GM15510 (cell line): ENCODE measurements around the gene NEK4.

Experiments used
- POLR2A ChIP-seq: IDR thresholded peaks from 3 replicates; pipeline ENCODE4 v1.6.1; 2011; ENCODE audit warnings: borderline replicate concordance; ENCODE audit not compliant: insufficient read length; ENCODE audit errors: extremely low read depth

The NEK4 gene

GRCh38 chr3:52770496-52771333, at the start of gene NEK4:
TSS of gene NEK4 (minus strand) at chr3:52770940. CDS start at chr3:52770746, 194 bp downstream.
- peak; percentile 90 for TF ChIP-seq POLR2A

DNA sequence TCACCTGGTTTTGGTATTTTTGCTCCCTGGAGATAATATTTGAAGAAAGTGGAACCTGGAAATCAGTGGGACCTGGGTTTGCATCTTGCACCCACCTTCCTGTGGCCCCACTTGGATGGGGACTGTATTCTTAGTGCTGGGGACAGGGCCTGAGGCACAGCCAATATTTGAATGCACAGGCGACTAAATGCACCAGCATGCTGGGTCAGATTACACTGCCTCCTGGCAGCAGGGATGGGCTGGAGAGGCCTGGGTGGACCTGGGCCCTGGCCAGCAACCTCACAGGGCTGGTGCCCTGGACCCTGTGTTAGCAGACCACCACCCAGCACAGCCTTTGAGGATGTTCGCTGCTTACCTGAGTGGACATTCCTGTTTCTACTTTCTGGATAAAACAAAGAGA, 49.2 kb upstream of the NEK4 start:
- no peak for TF ChIP-seq POLR2A

DNA sequence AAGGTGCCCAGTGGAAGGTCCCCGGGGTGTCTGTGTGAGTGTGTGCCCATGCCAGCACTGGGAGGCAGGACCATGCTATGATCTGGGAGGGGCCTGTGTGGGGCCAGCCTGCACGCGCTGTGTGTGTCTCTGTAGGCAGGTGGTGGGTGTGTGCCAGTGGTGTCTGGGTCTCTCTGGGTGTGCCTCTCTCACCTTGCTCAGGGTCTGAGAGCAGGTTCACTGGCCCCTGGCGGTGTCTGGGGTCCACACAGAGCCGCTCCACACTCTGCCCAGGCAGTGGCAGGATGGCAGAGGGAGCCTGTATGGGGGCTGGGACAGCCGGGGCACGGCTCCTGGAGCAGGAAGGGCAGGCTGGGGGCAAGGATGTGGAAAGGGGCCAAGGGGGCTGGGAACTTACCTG, 47.1 kb upstream of the NEK4 start:
- no peak for TF ChIP-seq POLR2A

GRCh38 chr3:52817221-52817620, 46.5 kb upstream of the NEK4 start:
- no peak for TF ChIP-seq POLR2A

DNA sequence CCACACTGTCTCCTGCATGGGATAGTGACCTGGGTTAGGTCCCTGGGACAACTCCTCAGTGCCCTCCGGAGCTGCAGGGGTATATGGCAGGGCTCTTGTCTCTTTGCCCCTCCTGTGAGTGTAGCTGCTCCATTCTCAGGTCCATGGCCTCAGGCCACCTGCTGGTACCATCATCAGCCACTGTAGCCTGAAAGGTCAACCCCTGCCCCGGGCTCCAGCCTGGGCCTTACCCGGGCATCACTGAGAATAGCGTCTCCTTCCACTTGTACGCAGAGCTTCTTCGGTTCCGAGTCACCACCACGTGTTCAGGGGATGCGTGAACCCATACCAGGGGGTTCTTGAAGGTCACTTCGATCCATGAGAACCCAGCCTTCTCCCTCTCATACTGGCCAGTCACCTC, 45.9 kb upstream of the NEK4 start:
- TF ChIP-seq POLR2A = no peak

- no peak for TF ChIP-seq POLR2A
These were observed 45.5 kb upstream of the NEK4 start for GRCh38 chr3:52816199-52816598.

- no peak for TF ChIP-seq POLR2A
These were observed 43.1 kb upstream of the NEK4 start for GRCh38 chr3:52813810-52814209.

DNA sequence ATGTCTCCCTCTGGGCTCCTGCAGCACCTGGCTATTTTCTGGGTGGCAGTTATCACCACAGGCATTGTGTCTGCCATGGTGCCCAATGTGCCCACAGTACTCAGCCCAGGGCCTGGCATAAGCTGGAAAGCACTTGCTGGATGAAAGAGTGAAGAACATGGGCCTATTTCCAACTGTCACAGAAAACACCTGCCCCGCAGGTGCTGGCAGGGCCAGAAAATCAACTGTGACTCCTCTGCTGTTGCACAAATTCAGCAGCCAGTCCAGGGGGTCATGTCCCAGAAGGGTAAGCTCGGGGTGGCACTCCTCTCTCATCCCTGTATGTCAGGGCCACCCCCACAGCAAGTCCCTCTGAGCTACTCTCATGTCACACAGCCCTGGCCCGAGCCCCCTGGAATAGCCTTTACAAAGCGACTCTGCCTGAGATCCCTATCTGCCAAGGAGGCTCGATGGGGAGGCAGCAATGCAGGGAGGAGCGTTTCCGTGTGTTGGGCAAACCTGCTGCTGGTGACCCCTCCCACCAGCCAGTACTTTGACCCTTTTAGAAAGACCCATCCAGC, 40.8 kb upstream of the NEK4 start:
- TF ChIP-seq POLR2A = no peak

DNA sequence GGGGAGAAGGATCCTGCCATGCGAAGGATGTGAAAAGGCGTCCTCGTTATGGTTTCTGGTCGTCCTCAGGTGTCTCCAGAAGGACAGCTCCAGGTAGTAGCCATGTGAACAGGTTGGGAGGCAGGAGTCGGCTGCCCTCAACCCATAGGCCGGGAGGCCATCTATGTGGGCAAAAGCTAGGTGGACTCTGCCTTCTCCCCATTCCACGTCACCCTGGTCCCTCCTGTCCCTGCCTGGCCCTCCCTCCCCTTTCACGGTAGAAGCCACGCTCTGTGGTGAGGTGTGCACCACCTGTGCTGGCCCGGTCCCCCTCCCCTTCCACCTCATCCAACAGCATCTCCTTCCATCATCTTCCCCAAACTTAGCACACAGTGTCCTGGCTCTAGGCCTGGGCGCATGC, 40.2 kb upstream of the NEK4 start:
- TF ChIP-seq POLR2A = no peak

- TF ChIP-seq POLR2A = no peak
These were observed 39.1 kb upstream of the NEK4 start for GRCh38 chr3:52809662-52810377.

GRCh38 chr3:52809149-52809548, 38.4 kb upstream of the NEK4 start:
- no peak for TF ChIP-seq POLR2A

DNA sequence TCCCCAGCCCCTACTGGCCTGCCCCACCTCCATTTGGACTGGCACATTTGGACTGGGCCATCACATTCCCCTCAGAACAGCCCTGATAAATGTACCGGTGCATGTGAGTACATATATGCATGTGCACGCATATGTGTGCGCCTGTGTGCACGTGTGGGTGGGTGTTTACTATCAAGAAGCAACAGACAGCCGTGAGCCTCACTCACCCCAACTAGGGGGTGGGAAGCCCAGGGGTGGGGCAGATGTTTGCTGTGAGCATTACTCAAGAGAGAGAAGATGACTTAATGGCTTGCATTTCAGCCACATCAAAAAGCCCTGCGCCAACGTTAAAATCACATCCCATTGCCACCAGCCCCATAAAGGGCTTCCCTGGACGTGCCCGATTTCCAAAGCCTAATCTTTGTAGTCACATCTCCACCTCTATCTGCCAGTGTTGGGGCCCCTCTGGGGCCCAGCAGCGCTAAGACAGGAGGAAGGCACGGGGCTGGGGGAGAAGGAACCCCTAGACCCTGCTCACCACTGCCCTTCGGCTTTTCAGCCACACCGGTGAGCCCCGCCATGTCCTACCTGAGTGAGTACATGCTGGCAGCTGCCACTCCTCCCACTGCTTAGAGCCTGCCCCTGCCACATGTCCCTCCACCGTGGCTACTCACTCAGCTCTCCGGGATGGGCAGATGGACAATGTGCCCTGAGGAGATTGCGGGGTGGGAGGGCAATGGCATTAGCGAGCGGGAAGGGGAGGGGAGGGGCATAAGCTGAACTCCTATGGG, 34.7 kb upstream of the NEK4 start:
- no peak for TF ChIP-seq POLR2A

DNA sequence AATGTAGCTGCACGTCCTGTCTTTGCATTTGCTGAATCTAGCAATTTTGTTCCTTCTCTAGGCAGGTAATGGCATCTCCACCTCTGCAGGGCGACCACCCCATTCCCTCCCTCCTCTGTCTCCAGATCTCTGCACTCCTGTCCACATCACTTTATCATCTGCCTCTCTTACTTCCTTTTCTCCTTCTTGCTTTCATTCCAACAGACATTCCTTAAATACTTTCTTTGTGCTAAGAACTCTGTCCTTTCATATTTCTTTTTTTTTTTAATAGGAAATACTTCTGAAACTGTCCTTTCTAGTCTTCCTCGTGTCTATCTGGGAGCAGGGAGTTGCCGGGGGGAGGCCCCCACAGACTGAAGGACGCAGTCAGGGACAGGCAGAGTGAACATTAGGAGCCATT, 31.1 kb upstream of the NEK4 start:
- no peak for TF ChIP-seq POLR2A

DNA sequence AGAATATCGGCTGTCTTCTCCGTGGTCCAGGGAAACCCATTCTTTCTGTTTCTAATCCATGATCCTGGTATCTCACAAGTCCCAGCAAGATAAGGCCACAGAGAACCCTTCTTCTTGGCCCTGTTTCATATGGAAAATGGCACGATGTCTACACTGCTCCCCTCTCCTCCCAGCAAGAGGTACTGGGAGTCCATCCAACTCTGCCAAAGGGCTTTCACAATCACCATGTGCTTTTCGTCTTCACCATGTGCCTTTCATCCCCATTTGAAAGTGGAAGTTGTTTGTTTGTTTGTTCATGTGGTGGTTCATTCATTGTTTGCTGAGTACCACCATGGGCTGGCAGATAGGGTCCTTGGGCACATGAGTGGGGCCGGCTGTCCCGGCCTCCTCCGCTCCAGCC, 29.3 kb upstream of the NEK4 start:
- no peak for TF ChIP-seq POLR2A

DNA sequence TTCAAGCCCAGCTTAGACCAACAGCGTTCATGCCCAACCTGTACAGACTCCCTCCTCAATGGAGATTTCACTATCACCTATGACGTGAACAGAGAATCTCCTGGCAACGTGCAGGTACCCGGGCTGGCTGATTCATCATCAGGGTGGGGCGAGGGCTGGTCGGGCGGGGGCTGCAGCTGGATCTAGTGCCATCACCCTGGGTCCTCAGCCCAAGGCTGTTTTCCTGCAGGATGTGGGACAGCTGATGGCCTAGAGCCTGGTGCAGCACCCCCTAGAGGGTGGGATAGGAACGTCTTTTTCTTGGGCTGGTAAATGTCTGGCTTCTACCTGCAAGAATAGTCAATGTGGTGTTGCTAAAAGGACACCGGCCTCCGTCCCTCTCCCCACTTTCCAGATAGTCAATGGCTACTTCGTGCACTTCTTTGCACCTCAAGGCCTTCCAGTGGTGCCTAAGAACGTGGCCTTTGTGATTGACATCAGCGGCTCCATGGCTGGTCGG, 28.3 kb upstream of the NEK4 start:
- no peak for TF ChIP-seq POLR2A
